HEK293 (cell line): Measurements from ENCODE around the gene ALMS1.

Source experiments
- CTCF ChIA-PET: fragments of 350-600 bp; formaldehyde crosslinking; extraction: SDS; loops from one replicate; lab custom pipeline; 2021; ENCODE audit warnings: antibody characterized with exemption; lab: Yijun Ruan, JAX
- POLR2A ChIA-PET: fragments of 300-600 bp; formaldehyde crosslinking; extraction: SDS; loops from one replicate; lab custom pipeline; 2020; ENCODE audit warnings: antibody characterized with exemption, inconsistent platforms; lab: Yijun Ruan, JAX
- H3K27ac ChIP-seq: fragments of 200-500 bp; sonication (Bioruptor generic); 2 replicates; pipeline ENCODE4 v1.5.1; 2014; ENCODE audit warnings: low read depth, low read length, control low read depth, inconsistent platforms; ENCODE audit errors: extremely low read depth
- H3K36me3 ChIP-seq, 2 experiments: fragments of 200-500 bp in 1 of 2; sonication (Bioruptor generic) in 1 of 2; 1 replicate in 1 of 2; 2 replicates in 1 of 2; pipeline ENCODE4 v1.5.1; 2014 to 2017; ENCODE audit warnings: inconsistent platforms in 2 of 2, low read length in 2 of 2; ENCODE audit not compliant: control insufficient read depth in 2 of 2, insufficient read depth in 1 of 2
- H3K4me1 ChIP-seq: fragments of 200-500 bp; sonication (Bioruptor generic); 2 replicates; pipeline ENCODE4 v1.5.1; 2014; ENCODE audit warnings: mild to moderate bottlenecking, low read length, inconsistent platforms; ENCODE audit not compliant: control insufficient read depth, insufficient read depth
- H3K4me3 ChIP-seq: 2 replicates; pipeline ENCODE4 v1.5.1; 2011; ENCODE audit warnings: low read depth, mild to moderate bottlenecking, control low read depth, low read length, moderate library complexity
- H3K9me3 ChIP-seq: fragments of 200-500 bp; sonication (Bioruptor generic); 2 replicates; pipeline ENCODE4 v1.5.1; 2014; ENCODE audit warnings: low read depth, low read length, inconsistent platforms; ENCODE audit not compliant: control insufficient read depth, insufficient read depth
- HOXC10 ChIP-seq: sonication (generic); formaldehyde crosslinking; IDR thresholded peaks from 2 replicates; pipeline ENCODE4 v1.8.1; 2023; ENCODE audit warnings: mild to moderate bottlenecking, missing genetic modification reagents
- KLF16 ChIP-seq: fragments of 450-650 bp; formaldehyde crosslinking; IDR thresholded peaks from 2 replicates; pipeline ENCODE4 v1.5.1; 2017; ENCODE audit warnings: missing biosample characterization, missing genetic modification characterization
- YY1 ChIP-seq: fragments of 450-650 bp; formaldehyde crosslinking; IDR thresholded peaks from 2 replicates; pipeline ENCODE4 v1.5.1; 2018; ENCODE audit warnings: missing biosample characterization, missing genetic modification characterization
- ZBTB17 ChIP-seq: fragments of 450-650 bp; formaldehyde crosslinking; IDR thresholded peaks from 2 replicates; pipeline ENCODE4 v1.5.1; 2016; ENCODE audit warnings: missing biosample characterization, missing genetic modification characterization
- ZBTB8A ChIP-seq: fragments of 450-650 bp; formaldehyde crosslinking; IDR thresholded peaks from 2 replicates; pipeline ENCODE4 v1.5.1; 2016; ENCODE audit warnings: missing biosample characterization, missing genetic modification characterization
- ZNF10 ChIP-seq: fragments of 450-650 bp; formaldehyde crosslinking; IDR thresholded peaks from 2 replicates; pipeline ENCODE4 v1.5.1; 2017; ENCODE audit warnings: missing biosample characterization, missing genetic modification characterization
- ZNF121 ChIP-seq: fragments of 450-650 bp; formaldehyde crosslinking; IDR thresholded peaks from 2 replicates; pipeline ENCODE4 v1.5.1; 2016; ENCODE audit warnings: missing biosample characterization, missing genetic modification characterization
- ZNF701 ChIP-seq: fragments of 450-650 bp; formaldehyde crosslinking; IDR thresholded peaks from 2 replicates; pipeline ENCODE4 v1.5.1; 2016; ENCODE audit warnings: missing biosample characterization, missing genetic modification characterization
- ZNF707 ChIP-seq: fragments of 450-650 bp; formaldehyde crosslinking; IDR thresholded peaks from 2 replicates; pipeline ENCODE4 v1.5.1; 2016; ENCODE audit warnings: missing biosample characterization, missing genetic modification characterization
- TF ChIP-seq, protein P1 (sequence below): fragments of 450-650 bp; formaldehyde crosslinking; IDR thresholded peaks from 2 replicates; pipeline ENCODE4 v1.5.1; 2016; ENCODE audit warnings: missing biosample characterization, missing genetic modification characterization
- TF ChIP-seq, protein P2 (sequence below): fragments of 450-650 bp; formaldehyde crosslinking; IDR thresholded peaks from 2 replicates; pipeline ENCODE4 v1.5.1; 2016; ENCODE audit warnings: missing biosample characterization, missing genetic modification characterization, low read depth
- TF ChIP-seq, protein P3 (sequence below): fragments of 450-650 bp; formaldehyde crosslinking; IDR thresholded peaks from 2 replicates; pipeline ENCODE4 v1.5.1; 2016; ENCODE audit warnings: missing biosample characterization, missing genetic modification characterization
- TF ChIP-seq, protein P4 (sequence below): fragments of 450-650 bp; formaldehyde crosslinking; conservative IDR thresholded peaks from 2 replicates; pipeline ENCODE4 v1.5.1; 2016; ENCODE audit warnings: low read depth, missing biosample characterization, missing genetic modification characterization
- TF ChIP-seq, protein P5 (sequence below): fragments of 450-650 bp; formaldehyde crosslinking; IDR thresholded peaks from 2 replicates; pipeline ENCODE4 v1.5.1; 2016; ENCODE audit warnings: missing biosample characterization, missing genetic modification characterization

The ALMS1 gene

DNA sequence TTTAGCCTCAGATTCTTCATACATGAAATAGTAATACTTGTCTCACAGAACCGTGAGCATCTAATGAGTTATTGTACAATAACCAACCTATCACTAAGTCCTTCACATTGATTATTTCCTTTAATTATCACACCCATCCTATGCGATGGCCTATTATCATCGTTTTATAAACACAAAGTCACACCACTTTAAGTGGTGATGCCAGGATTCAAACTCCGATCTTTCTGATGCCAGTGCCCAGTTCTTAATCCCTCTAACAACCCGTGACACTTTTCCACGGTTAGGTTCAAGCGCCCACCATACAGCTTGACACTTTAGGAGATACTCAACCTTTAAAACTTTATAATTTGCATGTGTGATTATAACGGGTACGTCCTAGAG lies 523 bp upstream of the ALMS1 start:
- H3K9me3 ChIP-seq: no peaks in the 10 kb centered on the region
- H3K4me3 ChIP-seq: peak overlapping the region; percentile 96
- ChIA-PET POLR2A (interaction anchor here (0.6 to 2.7 kb wide), 7 partner anchors 19 to 352 kb away, joined by 3 to 13 read pairs (median 4); partner anchors contain the start of genes CCT7, PRADC1 and TPRKB), CTCF (interaction anchor here (0.6 to 0.7 kb wide), 2 partner anchors 168 to 298 kb away, joined by 3 read pairs; no protein-coding TSS in a partner anchor)
- H3K36me3 ChIP-seq: no peaks in the 10 kb centered on the region
- H3K27ac ChIP-seq: peak overlapping the region; percentile 50; the same call in 1 of the 2 replicates
- no peaks in the 10 kb centered on the region; the same call in 1 of the 2 replicates for H3K4me1 ChIP-seq
- TF ChIP-seq KLF16 (tag by site-specific recombination) (peak; percentile 28; the same call in 1 of the 2 replicates), ZBTB17 (tag by site-specific recombination) (0 out of 2 replicates have a peak, but pooled peaks have one; percentile 14)
- TF ChIP-seq, protein P1, sequence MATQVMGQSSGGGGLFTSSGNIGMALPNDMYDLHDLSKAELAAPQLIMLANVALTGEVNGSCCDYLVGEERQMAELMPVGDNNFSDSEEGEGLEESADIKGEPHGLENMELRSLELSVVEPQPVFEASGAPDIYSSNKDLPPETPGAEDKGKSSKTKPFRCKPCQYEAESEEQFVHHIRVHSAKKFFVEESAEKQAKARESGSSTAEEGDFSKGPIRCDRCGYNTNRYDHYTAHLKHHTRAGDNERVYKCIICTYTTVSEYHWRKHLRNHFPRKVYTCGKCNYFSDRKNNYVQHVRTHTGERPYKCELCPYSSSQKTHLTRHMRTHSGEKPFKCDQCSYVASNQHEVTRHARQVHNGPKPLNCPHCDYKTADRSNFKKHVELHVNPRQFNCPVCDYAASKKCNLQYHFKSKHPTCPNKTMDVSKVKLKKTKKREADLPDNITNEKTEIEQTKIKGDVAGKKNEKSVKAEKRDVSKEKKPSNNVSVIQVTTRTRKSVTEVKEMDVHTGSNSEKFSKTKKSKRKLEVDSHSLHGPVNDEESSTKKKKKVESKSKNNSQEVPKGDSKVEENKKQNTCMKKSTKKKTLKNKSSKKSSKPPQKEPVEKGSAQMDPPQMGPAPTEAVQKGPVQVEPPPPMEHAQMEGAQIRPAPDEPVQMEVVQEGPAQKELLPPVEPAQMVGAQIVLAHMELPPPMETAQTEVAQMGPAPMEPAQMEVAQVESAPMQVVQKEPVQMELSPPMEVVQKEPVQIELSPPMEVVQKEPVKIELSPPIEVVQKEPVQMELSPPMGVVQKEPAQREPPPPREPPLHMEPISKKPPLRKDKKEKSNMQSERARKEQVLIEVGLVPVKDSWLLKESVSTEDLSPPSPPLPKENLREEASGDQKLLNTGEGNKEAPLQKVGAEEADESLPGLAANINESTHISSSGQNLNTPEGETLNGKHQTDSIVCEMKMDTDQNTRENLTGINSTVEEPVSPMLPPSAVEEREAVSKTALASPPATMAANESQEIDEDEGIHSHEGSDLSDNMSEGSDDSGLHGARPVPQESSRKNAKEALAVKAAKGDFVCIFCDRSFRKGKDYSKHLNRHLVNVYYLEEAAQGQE (tag by site-specific recombination): no peak

DNA sequence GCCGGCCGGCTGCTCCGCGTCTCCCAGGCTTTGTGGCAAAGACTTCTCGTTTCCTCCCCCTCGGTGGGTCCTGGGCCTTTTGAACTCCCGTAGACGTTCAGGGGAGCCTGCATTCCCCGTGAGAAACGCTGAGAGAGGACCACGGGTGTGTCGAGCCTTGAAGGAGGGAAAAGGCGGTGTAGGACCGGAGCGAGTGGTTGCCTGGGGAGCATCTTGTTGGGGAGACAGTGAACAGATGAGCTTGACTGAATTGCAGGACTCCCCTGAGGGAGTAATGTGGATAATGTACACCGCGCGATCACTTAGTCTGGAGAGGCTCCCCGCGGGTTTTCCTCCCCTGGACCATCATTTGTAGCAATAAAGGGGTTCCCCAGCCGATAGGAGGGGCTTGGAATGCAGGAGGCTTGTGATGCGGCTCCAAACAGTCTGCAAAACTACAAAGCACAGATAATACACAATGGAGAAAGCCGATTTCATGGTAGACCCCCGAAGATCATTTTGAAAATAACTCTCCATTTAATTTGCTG lies 769 bp downstream of the ALMS1 start:
- H3K36me3 ChIP-seq: peaks cover 0 to 8% of the 10 kb centered on the region in 2 experiments; a peak in 1 of 3 replicates
- peak overlapping the region; percentile 89 for H3K27ac ChIP-seq
- no peaks in the 10 kb centered on the region; the same call in 1 of the 2 replicates for H3K4me1 ChIP-seq
- ChIA-PET CTCF (interaction anchor here (0.6 kb wide), 1 partner anchor 246 kb away, joined by 5 read pairs; no protein-coding TSS in a partner anchor), POLR2A (interaction anchor here (1.7 to 2.7 kb wide), 2 partner anchors 20 to 153 kb away, joined by 4 to 13 read pairs; partner anchors contain the start of genes CCT7 and PRADC1)
- H3K4me3 ChIP-seq: peak overlapping the region; percentile 96
- no peaks in the 10 kb centered on the region for H3K9me3 ChIP-seq
- no peak for TF ChIP-seq ZNF10 (tag by site-specific recombination)
- TF ChIP-seq ZNF121 (tag by site-specific recombination): no peak
- TF ChIP-seq ZBTB8A (tag by site-specific recombination): peak; percentile 33; the same call in 1 of the 2 replicates
- no peak for TF ChIP-seq ZNF701 (tag by site-specific recombination)
- TF ChIP-seq, protein P2, sequence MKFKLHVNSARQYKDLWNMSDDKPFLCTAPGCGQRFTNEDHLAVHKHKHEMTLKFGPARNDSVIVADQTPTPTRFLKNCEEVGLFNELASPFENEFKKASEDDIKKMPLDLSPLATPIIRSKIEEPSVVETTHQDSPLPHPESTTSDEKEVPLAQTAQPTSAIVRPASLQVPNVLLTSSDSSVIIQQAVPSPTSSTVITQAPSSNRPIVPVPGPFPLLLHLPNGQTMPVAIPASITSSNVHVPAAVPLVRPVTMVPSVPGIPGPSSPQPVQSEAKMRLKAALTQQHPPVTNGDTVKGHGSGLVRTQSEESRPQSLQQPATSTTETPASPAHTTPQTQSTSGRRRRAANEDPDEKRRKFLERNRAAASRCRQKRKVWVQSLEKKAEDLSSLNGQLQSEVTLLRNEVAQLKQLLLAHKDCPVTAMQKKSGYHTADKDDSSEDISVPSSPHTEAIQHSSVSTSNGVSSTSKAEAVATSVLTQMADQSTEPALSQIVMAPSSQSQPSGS (tag by site-specific recombination): no peak
- peak; percentile 15; the same call in 1 of the 2 replicates for TF ChIP-seq KLF16 (tag by site-specific recombination)
- no peak for TF ChIP-seq HOXC10 (CRISPR knock-in tag)
- no peak for TF ChIP-seq YY1 (tag by site-specific recombination)
- TF ChIP-seq, protein P3, sequence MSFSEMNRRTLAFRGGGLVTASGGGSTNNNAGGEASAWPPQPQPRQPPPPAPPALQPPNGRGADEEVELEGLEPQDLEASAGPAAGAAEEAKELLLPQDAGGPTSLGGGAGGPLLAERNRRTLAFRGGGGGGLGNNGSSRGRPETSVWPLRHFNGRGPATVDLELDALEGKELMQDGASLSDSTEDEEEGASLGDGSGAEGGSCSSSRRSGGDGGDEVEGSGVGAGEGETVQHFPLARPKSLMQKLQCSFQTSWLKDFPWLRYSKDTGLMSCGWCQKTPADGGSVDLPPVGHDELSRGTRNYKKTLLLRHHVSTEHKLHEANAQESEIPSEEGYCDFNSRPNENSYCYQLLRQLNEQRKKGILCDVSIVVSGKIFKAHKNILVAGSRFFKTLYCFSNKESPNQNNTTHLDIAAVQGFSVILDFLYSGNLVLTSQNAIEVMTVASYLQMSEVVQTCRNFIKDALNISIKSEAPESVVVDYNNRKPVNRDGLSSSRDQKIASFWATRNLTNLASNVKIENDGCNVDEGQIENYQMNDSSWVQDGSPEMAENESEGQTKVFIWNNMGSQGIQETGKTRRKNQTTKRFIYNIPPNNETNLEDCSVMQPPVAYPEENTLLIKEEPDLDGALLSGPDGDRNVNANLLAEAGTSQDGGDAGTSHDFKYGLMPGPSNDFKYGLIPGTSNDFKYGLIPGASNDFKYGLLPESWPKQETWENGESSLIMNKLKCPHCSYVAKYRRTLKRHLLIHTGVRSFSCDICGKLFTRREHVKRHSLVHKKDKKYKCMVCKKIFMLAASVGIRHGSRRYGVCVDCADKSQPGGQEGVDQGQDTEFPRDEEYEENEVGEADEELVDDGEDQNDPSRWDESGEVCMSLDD (tag by site-specific recombination): peak; percentile 10; the same call in 1 of the 2 replicates
- no peak for TF ChIP-seq ZNF707
- TF ChIP-seq, protein P4, sequence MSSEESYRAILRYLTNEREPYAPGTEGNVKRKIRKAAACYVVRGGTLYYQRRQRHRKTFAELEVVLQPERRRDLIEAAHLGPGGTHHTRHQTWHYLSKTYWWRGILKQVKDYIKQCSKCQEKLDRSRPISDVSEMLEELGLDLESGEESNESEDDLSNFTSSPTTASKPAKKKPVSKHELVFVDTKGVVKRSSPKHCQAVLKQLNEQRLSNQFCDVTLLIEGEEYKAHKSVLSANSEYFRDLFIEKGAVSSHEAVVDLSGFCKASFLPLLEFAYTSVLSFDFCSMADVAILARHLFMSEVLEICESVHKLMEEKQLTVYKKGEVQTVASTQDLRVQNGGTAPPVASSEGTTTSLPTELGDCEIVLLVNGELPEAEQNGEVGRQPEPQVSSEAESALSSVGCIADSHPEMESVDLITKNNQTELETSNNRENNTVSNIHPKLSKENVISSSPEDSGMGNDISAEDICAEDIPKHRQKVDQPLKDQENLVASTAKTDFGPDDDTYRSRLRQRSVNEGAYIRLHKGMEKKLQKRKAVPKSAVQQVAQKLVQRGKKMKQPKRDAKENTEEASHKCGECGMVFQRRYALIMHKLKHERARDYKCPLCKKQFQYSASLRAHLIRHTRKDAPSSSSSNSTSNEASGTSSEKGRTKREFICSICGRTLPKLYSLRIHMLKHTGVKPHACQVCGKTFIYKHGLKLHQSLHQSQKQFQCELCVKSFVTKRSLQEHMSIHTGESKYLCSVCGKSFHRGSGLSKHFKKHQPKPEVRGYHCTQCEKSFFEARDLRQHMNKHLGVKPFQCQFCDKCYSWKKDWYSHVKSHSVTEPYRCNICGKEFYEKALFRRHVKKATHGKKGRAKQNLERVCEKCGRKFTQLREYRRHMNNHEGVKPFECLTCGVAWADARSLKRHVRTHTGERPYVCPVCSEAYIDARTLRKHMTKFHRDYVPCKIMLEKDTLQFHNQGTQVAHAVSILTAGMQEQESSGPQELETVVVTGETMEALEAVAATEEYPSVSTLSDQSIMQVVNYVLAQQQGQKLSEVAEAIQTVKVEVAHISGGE (tag by site-specific recombination): peak; percentile 46
- TF ChIP-seq, protein P5, sequence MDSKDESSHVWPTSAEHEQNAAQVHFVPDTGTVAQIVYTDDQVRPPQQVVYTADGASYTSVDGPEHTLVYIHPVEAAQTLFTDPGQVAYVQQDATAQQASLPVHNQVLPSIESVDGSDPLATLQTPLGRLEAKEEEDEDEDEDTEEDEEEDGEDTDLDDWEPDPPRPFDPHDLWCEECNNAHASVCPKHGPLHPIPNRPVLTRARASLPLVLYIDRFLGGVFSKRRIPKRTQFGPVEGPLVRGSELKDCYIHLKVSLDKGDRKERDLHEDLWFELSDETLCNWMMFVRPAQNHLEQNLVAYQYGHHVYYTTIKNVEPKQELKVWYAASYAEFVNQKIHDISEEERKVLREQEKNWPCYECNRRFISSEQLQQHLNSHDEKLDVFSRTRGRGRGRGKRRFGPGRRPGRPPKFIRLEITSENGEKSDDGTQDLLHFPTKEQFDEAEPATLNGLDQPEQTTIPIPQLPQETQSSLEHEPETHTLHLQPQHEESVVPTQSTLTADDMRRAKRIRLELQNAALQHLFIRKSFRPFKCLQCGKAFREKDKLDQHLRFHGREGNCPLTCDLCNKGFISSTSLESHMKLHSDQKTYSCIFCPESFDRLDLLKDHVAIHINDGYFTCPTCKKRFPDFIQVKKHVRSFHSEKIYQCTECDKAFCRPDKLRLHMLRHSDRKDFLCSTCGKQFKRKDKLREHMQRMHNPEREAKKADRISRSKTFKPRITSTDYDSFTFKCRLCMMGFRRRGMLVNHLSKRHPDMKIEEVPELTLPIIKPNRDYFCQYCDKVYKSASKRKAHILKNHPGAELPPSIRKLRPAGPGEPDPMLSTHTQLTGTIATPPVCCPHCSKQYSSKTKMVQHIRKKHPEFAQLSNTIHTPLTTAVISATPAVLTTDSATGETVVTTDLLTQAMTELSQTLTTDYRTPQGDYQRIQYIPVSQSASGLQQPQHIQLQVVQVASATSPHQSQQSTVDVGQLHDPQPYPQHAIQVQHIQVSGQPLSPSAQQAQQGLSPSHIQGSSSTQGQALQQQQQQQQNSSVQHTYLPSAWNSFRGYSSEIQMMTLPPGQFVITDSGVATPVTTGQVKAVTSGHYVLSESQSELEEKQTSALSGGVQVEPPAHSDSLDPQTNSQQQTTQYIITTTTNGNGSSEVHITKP (tag by site-specific recombination): peak; percentile 77
